GM12878 (cell line): ENCODE data around the gene SNAP47. TPM values are rescaled to one million over a fixed set of nuclear protein-coding genes. Genes with fewer than 3 reads are reported as not detected.

Experiments
- ATAC-seq: fragments of 200-7000 bp; cut with Tn5 transposase; 3 replicates; pipeline ENCODE4 v1.9.1; 2020; ENCODE audit warnings: mild to moderate bottlenecking, moderate library complexity
- BruUV-seq: library from RNA; stranded (reverse); fragments of 400-500 nt; replicated peaks from 2 replicates; lab custom pipeline; 2021; lab: Mats Ljungman, UMichigan
- CTCF ChIA-PET: fragments of 300-600 bp; sonication (Branson Sonifier 250); formaldehyde crosslinking; extraction: SDS; loops from one replicate; lab custom pipeline; 2021; ENCODE audit warnings: inconsistent platforms; lab: Yijun Ruan, JAX
- POLR2A ChIA-PET: fragments of 350-600 bp; formaldehyde crosslinking; extraction: SDS; loops from one replicate; lab custom pipeline; 2021; ENCODE audit warnings: inconsistent platforms; lab: Charles Lee
- RAD21 ChIA-PET: fragments of 300-600 bp; sonication (Branson Sonifier 250); formaldehyde crosslinking; loops from one replicate; lab custom pipeline; 2023; ENCODE audit warnings: antibody characterized with exemption; ENCODE audit not compliant: unreplicated experiment; lab: Charles Lee
- SMC1A ChIA-PET: fragments of 300-600 bp; sonication (Branson Sonifier 250); formaldehyde crosslinking; loops from one replicate; lab custom pipeline; 2023; ENCODE audit not compliant: unreplicated experiment, uncharacterized antibody; lab: Charles Lee
- DNase-seq: peaks from one replicate; pipeline ENCODE4 v3.0.0-alpha.2; 2011; ENCODE audit warnings: low read depth, low spot score
- FAIRE-seq: peaks from 3 replicates; lab custom pipeline; 2011; peaks lifted over from hg19 to GRCh38; lab: Jason Lieb, UNC
- H2AFZ ChIP-seq: 2 replicates; pipeline ENCODE4 v1.6.0; 2011; ENCODE audit warnings: low read depth, low read length, control low read depth; ENCODE audit not compliant: control insufficient read depth
- H3K27ac ChIP-seq: 2 replicates; pipeline ENCODE4 v1.5.1; 2011; ENCODE audit warnings: control low read depth; ENCODE audit not compliant: control insufficient read depth, insufficient read depth
- H3K27me3 ChIP-seq, 2 experiments: replicated peaks in 1 of 2; 2 replicates each; pipeline versions ENCODE4 v1.6.0 to v1.6.1; 2011; ENCODE audit warnings: low read length in 1 of 2; ENCODE audit not compliant: control insufficient read depth in 2 of 2, insufficient read depth in 2 of 2
- H3K36me3 ChIP-seq, 2 experiments: 2 replicates each; pipeline ENCODE4 v1.5.1; 2011; ENCODE audit warnings: low read length in 1 of 2; ENCODE audit not compliant: control insufficient read depth in 2 of 2, insufficient read depth in 2 of 2
- H3K4me1 ChIP-seq: 2 replicates; pipeline ENCODE4 v1.6.1; 2011; ENCODE audit warnings: mild to moderate bottlenecking, low read length, moderate library complexity, mixed read lengths; ENCODE audit not compliant: control insufficient read depth, insufficient read depth
- H3K4me2 ChIP-seq: 2 replicates; pipeline ENCODE4 v1.6.0; 2011; ENCODE audit warnings: control low read depth; ENCODE audit not compliant: control insufficient read depth, insufficient read depth
- H3K4me3 ChIP-seq: fragments of 200-600 bp; sonication (generic); 2 replicates; pipeline ENCODE4 v1.5.1; 2016
- H3K79me2 ChIP-seq: 2 replicates; pipeline ENCODE4 v1.6.0; 2011; ENCODE audit warnings: low read length; ENCODE audit not compliant: control insufficient read depth, insufficient read depth
- H3K9ac ChIP-seq: 2 replicates; pipeline ENCODE4 v1.8.0; 2011; ENCODE audit warnings: low read length, control low read depth, mixed read lengths; ENCODE audit not compliant: control insufficient read depth, insufficient read depth
- H3K9me3 ChIP-seq: replicated peaks from 3 replicates; pipeline ENCODE4 v1.5.1; 2011; ENCODE audit warnings: mild to moderate bottlenecking, low read length; ENCODE audit not compliant: control insufficient read depth, insufficient read depth
- H4K20me1 ChIP-seq: 2 replicates; pipeline ENCODE4 v1.6.0; 2011; ENCODE audit not compliant: control insufficient read depth, insufficient read depth
- BMI1 ChIP-seq: fragments of 450-650 bp; IDR thresholded peaks from 2 replicates; pipeline ENCODE4 v1.6.1; 2016; ENCODE audit warnings: mild to moderate bottlenecking, moderate library complexity, borderline replicate concordance
- BRCA1 ChIP-seq: IDR thresholded peaks from 2 replicates; pipeline ENCODE4 v1.6.1; 2011; ENCODE audit warnings: low read depth, low read length, improper control_type of control experiment
- HDAC6 ChIP-seq: fragments of 200-600 bp; sonication (generic); IDR thresholded peaks from one replicate; pipeline ENCODE4 v1.8.0; 2017; ENCODE audit warnings: antibody characterized with exemption; ENCODE audit not compliant: unreplicated experiment
- PAX8 ChIP-seq: fragments of 450-650 bp; IDR thresholded peaks from 2 replicates; pipeline ENCODE4 v1.6.1; 2017; ENCODE audit warnings: mild to moderate bottlenecking, moderate library complexity
- WGBS: methylation state at CpG from one replicate; pipeline ENCODE4 v1.1.6; 2016; ENCODE audit warnings: low lambda C conversion rate; ENCODE audit not compliant: insufficient replicate concordance, insufficient coverage; ENCODE audit errors: missing lambda C conversion rate; 5-methylcytosine and 5-hydroxymethylcytosine counted together
- in situ Hi-C: fragments of 300-500 bp; cut with MboI; formaldehyde crosslinking; loops from 9 replicates; pipeline ENCODE4 v1.14.3; 2018; ENCODE audit warnings: mixed read lengths
- intact Hi-C: fragments of 100-400 bp; cut with micrococcal nuclease; formaldehyde crosslinking; loops from one replicate; pipeline ENCODE4 v1.14.2; 2022; ENCODE audit not compliant: unreplicated experiment
- polyA plus RNA-seq, 11 experiments: library from polyadenylated mRNA; depleted of rRNA in 4 of 11; unstranded in 6 of 11; stranded (reverse) in 5 of 11; fragments of >200 nt; fragmentation: Nextera tagmentation in 4 of 11; fragmentation: Illumina TruSeq in 1 of 11; extraction: Ambion mirVana in 4 of 11; extraction: Trizol in 1 of 11; gene quantifications; 1 replicate in 1 of 11; 2 replicates in 10 of 11; pipeline versions ENCODE4 v1.2.1 to v1.2.3, GENCODE V29; 2011 to 2016; ENCODE audit warnings: inconsistent platforms in 2 of 11, missing spikeins in 2 of 11, low read depth in 1 of 11
- total RNA-seq, 4 experiments: library from RNA; depleted of rRNA in 3 of 4; stranded (reverse); fragments of >200 nt in 3 of 4; fragmentation: Illumina TruSeq in 1 of 4; extraction: Trizol in 1 of 4; gene quantifications; 2 replicates each; pipeline versions ENCODE4 v1.2.1 to v1.2.3, GENCODE V29; 2013 to 2021
- TF ChIP-seq, protein P1 (sequence below): IDR thresholded peaks from 2 replicates; pipeline ENCODE4 v1.6.1; 2011; ENCODE audit warnings: low read depth, low read length, improper control_type of control experiment, borderline replicate concordance
- TF ChIP-seq, protein P2 (sequence below): IDR thresholded peaks from 2 replicates; pipeline ENCODE4 v1.6.1; 2011; ENCODE audit warnings: borderline replicate concordance, low read depth, mild to moderate bottlenecking, moderate library complexity, low read length; ENCODE audit not compliant: insufficient read depth, poor library complexity, severe bottlenecking

SNAP47 gene
- total and polyA plus RNA-seq, 10 of the 15 experiments (the other 5 are each of a cell fraction or from before 2014, with no cell fraction given) = 1.3 to 39.6 (median 25.2) TPM

DNA sequence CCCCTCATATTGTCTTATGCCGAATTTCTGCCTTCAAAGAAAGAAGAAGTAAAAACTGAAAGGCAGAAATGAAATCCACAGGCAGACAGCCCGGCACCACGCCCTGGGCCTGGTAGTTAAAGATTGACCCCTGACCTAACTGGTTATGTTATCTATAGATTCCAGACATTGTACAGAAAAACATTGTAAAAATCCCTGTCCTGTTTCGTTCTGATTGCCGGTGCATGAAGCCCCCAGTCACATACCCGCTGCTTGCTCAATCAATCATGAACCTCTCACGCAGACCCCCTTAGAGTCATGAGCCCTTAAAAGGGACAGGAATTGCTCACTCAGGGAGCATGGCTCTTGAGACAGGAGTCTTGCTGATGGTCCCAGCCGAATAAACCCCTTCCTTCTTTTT, 49.4 kb upstream of the SNAP47 start:
- no peaks in the 10 kb centered on the region for H3K36me3 ChIP-seq
- CTCF ChIA-PET = no interaction called here
- no peaks in the 10 kb centered on the region for H3K79me2 ChIP-seq
- H3K4me3 ChIP-seq = no peak overlapping the region
- H3K27me3 ChIP-seq = no peaks in the 10 kb centered on the region
- ATAC-seq = no peak
- RAD21 ChIA-PET = no interaction called here
- SMC1A ChIA-PET = no interaction called here
- in situ Hi-C loops (no loop called here), intact Hi-C loops (no loop called here)
- no peak for FAIRE-seq
- H2AFZ ChIP-seq = no peak overlapping the region
- no peaks in the 10 kb centered on the region for H3K4me1 ChIP-seq
- no TSS peak for BruUV-seq
- H3K27ac ChIP-seq = no peak overlapping the region
- H3K9me3 ChIP-seq = no peaks in the 10 kb centered on the region; the same call in 1 of the 3 replicates
- WGBS = 60% methylated on average over 8 of the region's 8 CpGs
- TF ChIP-seq, protein P1, sequence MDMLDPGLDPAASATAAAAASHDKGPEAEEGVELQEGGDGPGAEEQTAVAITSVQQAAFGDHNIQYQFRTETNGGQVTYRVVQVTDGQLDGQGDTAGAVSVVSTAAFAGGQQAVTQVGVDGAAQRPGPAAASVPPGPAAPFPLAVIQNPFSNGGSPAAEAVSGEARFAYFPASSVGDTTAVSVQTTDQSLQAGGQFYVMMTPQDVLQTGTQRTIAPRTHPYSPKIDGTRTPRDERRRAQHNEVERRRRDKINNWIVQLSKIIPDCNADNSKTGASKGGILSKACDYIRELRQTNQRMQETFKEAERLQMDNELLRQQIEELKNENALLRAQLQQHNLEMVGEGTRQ = no peak
- TF ChIP-seq, protein P2, sequence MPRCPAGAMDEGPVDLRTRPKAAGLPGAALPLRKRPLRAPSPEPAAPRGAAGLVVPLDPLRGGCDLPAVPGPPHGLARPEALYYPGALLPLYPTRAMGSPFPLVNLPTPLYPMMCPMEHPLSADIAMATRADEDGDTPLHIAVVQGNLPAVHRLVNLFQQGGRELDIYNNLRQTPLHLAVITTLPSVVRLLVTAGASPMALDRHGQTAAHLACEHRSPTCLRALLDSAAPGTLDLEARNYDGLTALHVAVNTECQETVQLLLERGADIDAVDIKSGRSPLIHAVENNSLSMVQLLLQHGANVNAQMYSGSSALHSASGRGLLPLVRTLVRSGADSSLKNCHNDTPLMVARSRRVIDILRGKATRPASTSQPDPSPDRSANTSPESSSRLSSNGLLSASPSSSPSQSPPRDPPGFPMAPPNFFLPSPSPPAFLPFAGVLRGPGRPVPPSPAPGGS = no peak
- TF ChIP-seq PAX8 = no peak
- no peak for TF ChIP-seq HDAC6
- no peak for TF ChIP-seq BMI1
- TF ChIP-seq BRCA1 = no peak
- H3K4me2 ChIP-seq = no peak overlapping the region
- POLR2A ChIA-PET = no interaction called here
- no peaks in the 10 kb centered on the region for H4K20me1 ChIP-seq
- DNase-seq = no peak
- no peak overlapping the region for H3K9ac ChIP-seq
